Mesodermal cell (in vitro differentiated cells): ENCODE measurements around the gene CENPF.
"Not testable (repeated sequence)": the region's sequence is repeated elsewhere in the genome, so short reads cannot be mapped to it uniquely, and the experiment has no call there.

ENCODE experiments used
- H3K27ac ChIP-seq: 2 replicates; pipeline ENCODE4 v1.7.0; 2013; ENCODE audit warnings: mild to moderate bottlenecking, low read depth, low read length, moderate library complexity; ENCODE audit not compliant: severe bottlenecking
- H3K36me3 ChIP-seq: 2 replicates; pipeline ENCODE4 v1.7.1; 2013; ENCODE audit warnings: mild to moderate bottlenecking, low read length, moderate library complexity; ENCODE audit not compliant: control insufficient read depth, insufficient read depth
- H3K4me1 ChIP-seq: one replicate; pipeline ENCODE4 v1.7.1; 2013; ENCODE audit warnings: mild to moderate bottlenecking, low read length; ENCODE audit not compliant: insufficient read depth, control insufficient read depth, poor library complexity, severe bottlenecking
- H3K4me3 ChIP-seq: 2 replicates; pipeline ENCODE4 v1.7.0; 2013; ENCODE audit warnings: low read length, control low read depth, mild to moderate bottlenecking; ENCODE audit not compliant: insufficient read depth, poor library complexity, severe bottlenecking; ENCODE audit errors: extremely low read depth
- H3K9me3 ChIP-seq: 2 replicates; pipeline ENCODE4 v1.7.1; 2013; ENCODE audit warnings: mild to moderate bottlenecking, low read length, moderate library complexity; ENCODE audit not compliant: control insufficient read depth
- WGBS, 2 experiments: methylation state at CpG; one replicate each; pipeline ENCODE4 v1.1.5; 2013; ENCODE audit warnings: missing lambda C conversion rate in 2 of 2; ENCODE audit not compliant: insufficient coverage in 2 of 2; 5-methylcytosine and 5-hydroxymethylcytosine counted together

Gene CENPF

DNA sequence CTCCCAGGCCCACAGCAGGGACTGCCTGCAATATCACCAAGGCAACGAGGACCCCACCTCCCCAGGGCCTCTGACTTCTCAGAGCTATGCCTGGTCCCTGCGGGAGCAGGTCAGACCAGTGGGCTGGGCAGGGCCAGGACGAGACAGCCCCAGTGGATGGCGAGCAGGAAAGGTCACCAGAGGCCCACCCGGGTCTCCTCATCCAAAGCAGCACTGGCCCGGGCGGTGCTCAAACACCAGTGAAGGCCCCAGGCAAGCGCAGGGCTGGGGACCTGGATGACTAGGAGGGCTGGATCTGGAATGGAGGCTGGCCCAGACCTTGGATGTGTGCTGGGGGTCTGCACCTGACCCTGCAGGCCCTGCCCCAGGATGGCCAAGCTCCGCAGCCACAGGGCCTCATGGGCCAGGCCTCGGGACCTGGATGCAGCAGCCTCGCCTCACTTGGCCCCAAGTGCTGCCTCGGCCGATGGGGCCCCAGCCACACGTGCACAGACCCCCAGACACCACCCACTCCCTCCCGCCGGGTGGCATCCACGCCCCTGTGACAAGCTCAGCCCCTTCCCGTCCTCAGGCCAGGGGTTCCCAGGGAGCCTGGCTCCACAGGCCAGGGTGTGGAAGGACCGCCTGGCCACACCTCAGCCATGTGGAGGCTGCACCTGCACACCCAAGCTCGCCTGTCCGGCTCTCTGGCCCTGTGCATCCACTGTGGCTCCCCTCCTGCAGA is 4.7 kb downstream of the CENPF start:
- not testable (repeated sequence) for H3K9me3 ChIP-seq, H3K27ac ChIP-seq, H3K4me1 ChIP-seq, H3K4me3 ChIP-seq
- 95 to 100% methylated on average over 8 to 10 of the region's 21 CpGs for WGBS, 2 experiments
- peaks cover 37% of the 10 kb centered on the region for H3K36me3 ChIP-seq

DNA sequence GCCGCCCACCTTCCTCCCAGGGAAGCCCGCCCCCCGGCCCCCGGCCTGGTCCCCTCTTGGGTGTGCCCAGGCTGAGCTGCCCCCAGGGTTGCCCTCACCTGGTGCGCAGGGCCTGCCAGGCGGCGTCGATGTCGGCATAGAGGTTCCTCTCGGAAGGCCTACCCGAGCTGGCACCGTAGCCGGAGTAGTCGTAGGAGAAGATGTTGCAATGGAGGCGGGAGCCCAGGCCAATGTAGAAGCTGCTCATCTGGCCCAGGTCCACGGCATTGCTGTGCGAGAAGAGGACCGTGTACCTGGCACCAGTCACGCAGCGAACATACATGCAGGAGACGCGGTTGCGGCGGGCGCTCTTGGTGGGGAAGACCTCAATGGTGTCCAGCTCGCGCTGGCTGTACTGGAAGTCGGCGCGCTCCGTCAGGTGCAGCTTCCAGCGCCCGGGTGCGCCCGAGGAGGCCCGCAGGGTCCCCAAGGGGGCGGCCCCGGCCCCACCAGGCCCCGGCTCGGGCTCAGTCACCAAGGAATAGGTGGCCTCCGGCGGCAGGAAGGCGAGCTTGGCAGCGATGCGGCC is 5.3 kb downstream of the CENPF start:
- H3K4me3 ChIP-seq, H3K4me1 ChIP-seq, H3K27ac ChIP-seq, H3K9me3 ChIP-seq: not testable (repeated sequence)
- 97 to 98% methylated on average over 27 to 28 of the region's 45 CpGs for WGBS, 2 experiments
- H3K36me3 ChIP-seq, result peaks cover 41% of the 10 kb centered on the region

DNA sequence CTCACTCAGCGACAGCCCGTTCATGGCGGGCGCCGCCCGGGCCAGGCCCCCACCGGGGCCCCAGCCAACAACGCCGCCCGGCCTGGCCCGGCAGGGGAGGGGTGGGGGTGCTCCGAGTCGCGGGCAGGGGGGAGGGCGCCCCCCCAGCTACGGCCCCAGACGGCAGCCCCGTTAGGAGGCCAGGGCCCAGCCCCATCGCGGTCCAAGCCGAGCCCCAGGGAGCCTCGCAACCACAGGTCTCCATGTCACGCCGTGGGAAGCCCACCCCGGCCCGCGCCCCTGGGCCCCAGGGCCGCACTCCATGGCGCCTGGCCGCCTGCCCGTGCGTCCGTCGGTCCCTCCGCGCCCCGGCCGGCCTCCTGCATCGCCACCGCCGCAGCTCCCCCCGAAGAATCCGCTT is 5.8 kb downstream of the CENPF start:
- H3K4me3 ChIP-seq, H3K4me1 ChIP-seq, H3K27ac ChIP-seq, H3K9me3 ChIP-seq: not testable (repeated sequence)
- WGBS, 2 experiments, result 90 to 98% methylated on average over 8 to 23 of the region's 43 CpGs
- peaks cover 44% of the 10 kb centered on the region for H3K36me3 ChIP-seq

DNA sequence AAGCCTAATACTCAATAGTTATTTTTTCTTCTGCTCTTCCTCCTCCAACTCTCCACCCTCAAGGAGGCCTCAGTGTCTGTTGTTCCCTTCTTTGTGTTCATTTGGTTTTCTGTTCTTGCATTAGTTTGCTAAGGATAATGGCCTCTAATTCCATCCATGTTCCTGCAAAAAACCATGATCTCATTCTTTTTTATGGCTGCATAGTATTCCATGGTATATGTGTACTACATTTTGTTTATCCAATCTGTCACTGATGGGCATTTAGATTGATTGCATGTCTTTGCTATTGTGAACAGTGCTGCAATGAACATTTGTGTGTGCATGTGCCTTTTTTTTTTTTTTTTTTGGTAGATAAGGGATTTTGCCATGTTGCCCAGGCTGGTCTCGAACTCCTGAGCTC is 6.7 kb downstream of the CENPF start:
- Histone ChIP-seq H3K4me3 (no peak overlapping the region), H3K36me3 (peaks cover 52% of the 10 kb centered on the region), H3K27ac (no peak overlapping the region), H3K9me3 (peaks cover 6% of the 10 kb centered on the region), H3K4me1 (no peaks in the 10 kb centered on the region)
- 100% methylated on average over 1 of the region's 1 CpG; no CpG with 5 or more reads in 1 of the 2 experiments for WGBS, 2 experiments

DNA sequence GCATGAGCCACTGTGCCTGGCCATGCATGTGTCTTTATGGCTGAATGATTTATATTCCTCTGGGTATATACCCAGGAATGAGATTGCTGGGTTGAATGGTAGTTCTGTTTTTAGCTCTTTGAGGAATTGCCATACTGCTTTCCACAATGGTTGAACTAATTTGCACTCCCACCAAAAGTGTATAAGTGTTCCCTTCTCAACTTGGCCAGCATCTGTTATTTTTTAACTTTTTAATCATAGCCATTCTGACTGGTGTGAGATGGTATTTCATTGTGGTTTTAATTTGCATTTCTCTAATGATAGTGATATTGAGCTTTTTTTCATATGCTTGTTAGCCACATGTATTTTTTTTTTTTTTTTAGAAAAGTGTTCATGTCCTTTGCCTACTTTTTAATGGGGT is 7.1 kb downstream of the CENPF start:
- not testable (repeated sequence) for H3K4me1 ChIP-seq, H3K27ac ChIP-seq, H3K4me3 ChIP-seq, H3K9me3 ChIP-seq
- H3K36me3 ChIP-seq, result peaks cover 55% of the 10 kb centered on the region

DNA sequence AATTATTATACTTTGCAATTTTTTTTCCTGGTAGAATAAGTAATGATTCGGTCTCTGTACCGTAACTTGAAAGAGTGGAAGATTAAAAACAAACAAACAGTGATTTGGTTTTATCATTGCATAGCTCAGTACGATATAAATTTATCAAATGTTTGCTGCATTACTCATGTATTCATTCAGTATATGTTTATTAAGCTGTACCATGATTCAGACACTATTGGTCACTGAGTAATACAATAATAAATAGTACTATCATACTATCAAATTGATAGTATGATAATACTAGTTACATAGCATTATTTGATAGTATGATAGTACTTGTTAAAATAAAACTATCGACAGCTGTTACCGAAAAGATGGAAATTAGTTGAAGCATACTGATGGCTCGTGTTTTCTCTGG is 12.1 kb downstream of the CENPF start:
- WGBS, 2 experiments, result 97 to 100% methylated on average over 3 of the region's 6 CpGs
- H3K4me3 ChIP-seq, result no peak overlapping the region
- H3K27ac ChIP-seq, result no peak overlapping the region
- peaks cover 6% of the 10 kb centered on the region for H3K9me3 ChIP-seq
- H3K4me1 ChIP-seq, result no peaks in the 10 kb centered on the region
- peaks cover 74% of the 10 kb centered on the region for H3K36me3 ChIP-seq

DNA sequence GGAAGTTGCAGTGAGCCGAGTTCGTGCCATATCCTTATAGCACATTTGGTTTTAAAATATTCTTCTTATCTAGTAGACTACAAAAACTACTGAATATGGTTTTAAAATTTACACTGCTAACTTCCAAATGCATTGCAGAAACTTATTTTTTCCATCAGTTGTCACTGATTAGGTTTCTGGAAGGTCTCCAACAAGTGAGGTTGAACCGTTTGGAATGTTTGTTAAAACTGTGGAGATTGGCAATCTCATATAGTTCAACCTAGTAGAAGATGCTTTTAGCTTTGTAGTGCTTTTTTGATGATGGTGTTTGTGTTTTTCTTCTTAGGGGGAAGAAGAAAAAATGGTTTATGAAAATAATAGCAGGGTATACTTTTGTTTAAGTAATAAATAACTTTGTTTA is 12.9 kb downstream of the CENPF start:
- peaks cover 1% of the 10 kb centered on the region for H3K9me3 ChIP-seq
- H3K4me1 ChIP-seq, result no peaks in the 10 kb centered on the region
- 80% methylated on average over 1 of the region's 3 CpGs; no CpG with 5 or more reads in 1 of the 2 experiments for WGBS, 2 experiments
- no peak overlapping the region for H3K4me3 ChIP-seq
- peaks cover 77% of the 10 kb centered on the region for H3K36me3 ChIP-seq
- no peak overlapping the region for H3K27ac ChIP-seq

DNA sequence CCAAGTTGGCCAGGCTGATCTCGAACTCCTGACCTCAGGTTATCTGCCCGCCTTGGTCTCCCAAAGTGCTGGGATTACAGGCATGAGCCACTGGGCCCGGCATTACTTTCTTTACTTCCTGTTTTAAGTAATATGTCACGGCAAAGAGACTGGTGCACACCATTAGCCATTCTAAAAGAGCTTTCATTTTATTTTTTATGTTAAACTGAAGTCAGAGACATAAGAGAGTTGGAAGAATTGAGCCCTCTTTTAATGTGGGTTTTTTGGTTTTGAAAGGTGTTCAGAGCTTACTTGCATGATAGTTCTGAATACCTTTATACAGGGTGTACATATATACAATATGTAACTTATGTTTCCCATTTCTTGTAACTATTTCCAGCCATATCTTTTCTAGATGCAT is 14.3 kb downstream of the CENPF start:
- Histone ChIP-seq H3K36me3 (peaks cover 83% of the 10 kb centered on the region), H3K4me3 (no peak overlapping the region), H3K4me1 (no peaks in the 10 kb centered on the region), H3K27ac (no peak overlapping the region), H3K9me3 (no peaks in the 10 kb centered on the region)
- 97% methylated on average over 3 of the region's 4 CpGs; no CpG with 5 or more reads in 1 of the 2 experiments for WGBS, 2 experiments

DNA sequence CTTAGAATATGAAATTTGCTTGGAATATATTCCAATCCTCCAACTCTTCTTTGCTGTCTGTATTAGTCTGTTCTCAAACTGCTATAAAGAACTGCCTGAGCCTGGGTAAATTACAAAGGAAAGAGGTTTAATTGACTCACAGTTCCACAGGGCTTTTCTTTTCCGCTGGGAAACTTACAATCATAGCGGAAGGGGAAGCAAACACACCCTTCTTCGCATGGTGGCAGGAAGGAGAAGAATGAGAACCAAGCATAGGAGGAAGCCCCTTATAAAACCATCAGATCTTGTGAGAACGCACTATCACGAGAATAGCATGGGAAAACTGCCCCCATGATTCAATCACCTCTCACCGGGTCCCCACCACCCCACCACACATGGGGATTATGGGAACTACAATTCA is 14.8 kb downstream of the CENPF start:
- Histone ChIP-seq H3K27ac (no peak overlapping the region), H3K4me3 (no peak overlapping the region), H3K4me1 (no peaks in the 10 kb centered on the region), H3K36me3 (peaks cover 83% of the 10 kb centered on the region), H3K9me3 (no peaks in the 10 kb centered on the region)
- 100% methylated on average over 2 of the region's 6 CpGs; no CpG with 5 or more reads in 1 of the 2 experiments for WGBS, 2 experiments

DNA sequence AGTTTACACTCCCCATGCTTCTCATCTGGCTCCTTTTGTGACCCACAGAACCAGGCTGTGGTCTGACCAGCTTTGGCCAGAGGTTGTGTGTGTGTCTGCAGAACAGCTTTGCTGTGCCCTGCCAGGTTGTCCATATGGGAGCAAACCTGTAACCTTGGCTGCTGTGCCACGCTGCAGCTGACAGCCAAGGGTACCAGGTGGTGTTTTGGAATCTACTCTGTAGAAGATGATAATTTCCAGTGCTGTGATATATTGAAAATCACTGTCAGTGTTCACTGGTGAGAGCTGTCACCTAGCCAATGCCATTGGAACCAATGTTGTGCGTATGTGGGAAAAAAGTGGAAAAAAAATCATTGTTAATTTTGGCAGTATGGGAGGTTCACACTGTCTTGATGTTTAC is 18.2 kb downstream of the CENPF start:
- Histone ChIP-seq H3K9me3 (no peaks in the 10 kb centered on the region), H3K36me3 (peaks cover 78% of the 10 kb centered on the region), H3K4me1 (no peaks in the 10 kb centered on the region), H3K27ac (no peak overlapping the region), H3K4me3 (no peak overlapping the region)
- 95 to 97% methylated on average over 2 of the region's 2 CpGs for WGBS, 2 experiments

DNA sequence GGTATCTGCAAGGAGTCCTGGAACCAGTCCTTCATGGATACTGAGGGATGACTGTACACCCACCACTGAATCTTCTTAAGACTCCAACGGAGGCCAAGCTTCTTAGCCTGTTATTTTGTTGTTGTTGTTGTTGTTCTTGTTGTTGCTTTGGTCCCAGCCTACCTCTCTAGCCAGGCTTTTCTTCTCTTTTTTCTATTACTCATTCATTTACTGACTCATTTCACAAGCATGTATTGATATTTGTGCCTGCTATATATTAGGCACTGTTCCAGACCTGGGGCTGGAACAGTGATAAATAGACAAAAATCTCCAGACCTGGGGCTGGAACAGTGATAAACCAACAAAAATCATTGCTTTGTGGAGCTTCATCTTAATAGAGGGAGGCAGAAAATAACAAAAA is 20.4 kb downstream of the CENPF start:
- WGBS, 2 experiments, result no CpG with 5 or more reads among the region's 1 CpG

More for the DNA sequence above, 20.4 kb downstream of the CENPF start:
- Histone ChIP-seq H3K4me3 (no peak overlapping the region), H3K36me3 (peaks cover 68% of the 10 kb centered on the region), H3K4me1 (no peaks in the 10 kb centered on the region), H3K9me3 (no peaks in the 10 kb centered on the region), H3K27ac (no peak overlapping the region)
